ENCODE data around the gene ABCB4.

Gene ABCB4

GRCh38 chr7:87511510-87511909 is 36.0 kb upstream of the ABCB4 start:
- no peak overlapping the region for H3K4me3 ChIP-seq (ENCODE audit: low read depth, low read length)

GRCh38 chr7:87510411-87510875 is 35.0 kb upstream of the ABCB4 start:
- in situ Hi-C loops (cut with HindIII; ENCODE audit: low sequenced_read_pairs): no loop called here
- no peak for TF ChIP-seq CTCF (IDR thresholded peaks at IDR 0.05; ENCODE audit: low read depth, low read length, missing control alignments)
- H3K4me3 ChIP-seq (ENCODE audit: low read depth, low read length): no peak overlapping the region
- DNase-seq (ENCODE audit: low read depth): no peak

More at GRCh38 chr7:87511510-87511909, 36.0 kb upstream of the ABCB4 start:
- DNase-seq (ENCODE audit: low read depth): no peak
- in situ Hi-C loops (cut with HindIII; ENCODE audit: low sequenced_read_pairs): no loop called here
- no peak for TF ChIP-seq CTCF (IDR thresholded peaks at IDR 0.05; ENCODE audit: low read depth, low read length, missing control alignments)

GRCh38 chr7:87507446-87507845 is 32.0 kb upstream of the ABCB4 start:
- peak; percentile 15 for TF ChIP-seq CTCF (IDR thresholded peaks at IDR 0.05; ENCODE audit: low read depth, low read length, missing control alignments)
- in situ Hi-C loops (cut with HindIII; ENCODE audit: low sequenced_read_pairs): no loop called here
- no peak overlapping the region for H3K4me3 ChIP-seq (ENCODE audit: low read depth, low read length)
- no peak for DNase-seq (ENCODE audit: low read depth)

GRCh38 chr7:87506246-87507180 is 31.0 kb upstream of the ABCB4 start:
- no peak overlapping the region for H3K4me3 ChIP-seq (ENCODE audit: low read depth, low read length)
- in situ Hi-C loops (cut with HindIII; ENCODE audit: low sequenced_read_pairs): no loop called here
- DNase-seq (ENCODE audit: low read depth): peak; percentile 27
- peak; percentile 15 for TF ChIP-seq CTCF (IDR thresholded peaks at IDR 0.05; ENCODE audit: low read depth, low read length, missing control alignments)

GRCh38 chr7:87505557-87506245 is 30.2 kb upstream of the ABCB4 start:
- DNase-seq (ENCODE audit: low read depth): no peak
- TF ChIP-seq CTCF (IDR thresholded peaks at IDR 0.05; ENCODE audit: low read depth, low read length, missing control alignments): no peak
- in situ Hi-C loops (cut with HindIII; ENCODE audit: low sequenced_read_pairs): no loop called here

GRCh38 chr7:87505122-87505521 is 29.6 kb upstream of the ABCB4 start:
- in situ Hi-C loops (cut with HindIII; ENCODE audit: low sequenced_read_pairs): no loop called here
- TF ChIP-seq CTCF (IDR thresholded peaks at IDR 0.05; ENCODE audit: low read depth, low read length, missing control alignments): no peak
- DNase-seq (ENCODE audit: low read depth): no peak
- no peak overlapping the region for H3K4me3 ChIP-seq (ENCODE audit: low read depth, low read length)

More at GRCh38 chr7:87505557-87506245, 30.2 kb upstream of the ABCB4 start:
- no peak overlapping the region for H3K4me3 ChIP-seq (ENCODE audit: low read depth, low read length)
